PC-3 (cell line): ENCODE data around the gene PPEF2. TPM values are rescaled to one million over a fixed set of nuclear protein-coding genes. Genes with fewer than 3 reads are reported as not detected.

Experiments
- ATAC-seq: fragments of 200-7000 bp; cut with Tn5 transposase; 2 replicates; pipeline ENCODE4 v1.9.1; 2020; ENCODE audit warnings: mild to moderate bottlenecking, moderate library complexity
- BruUV-seq: library from RNA; stranded (reverse); fragments of 400-500 nt; replicated peaks from 2 replicates; lab custom pipeline; 2021; lab: Mats Ljungman, UMichigan
- CTCF ChIA-PET: fragments of 300-600 bp; sonication (Branson Sonifier 250); formaldehyde crosslinking; loops from one replicate; lab custom pipeline; 2022; ENCODE audit warnings: antibody characterized with exemption; lab: Charles Lee
- POLR2A ChIA-PET: fragments of 300-600 bp; sonication (Branson Sonifier 250); formaldehyde crosslinking; loops from one replicate; lab custom pipeline; 2022; ENCODE audit warnings: antibody characterized with exemption; ENCODE audit not compliant: unreplicated experiment; lab: Charles Lee
- DNase-seq: peaks from one replicate; pipeline ENCODE4 v3.0.0-alpha.2; 2015
- H2AFZ ChIP-seq: fragments of 300-600 bp; sonication (generic); 2 replicates; pipeline ENCODE4 v1.6.0; 2016; ENCODE audit warnings: antibody characterized with exemption, low read length
- H3F3A ChIP-seq: fragments of 300-600 bp; sonication (generic); one replicate; pipeline ENCODE4 v1.6.0; 2017; ENCODE audit warnings: antibody characterized with exemption, low read length, control low read depth, mild to moderate bottlenecking; ENCODE audit not compliant: unreplicated experiment
- H3K27ac ChIP-seq: fragments of 300-600 bp; sonication (generic); 2 replicates; pipeline ENCODE4 v1.5.1; 2016; ENCODE audit warnings: mild to moderate bottlenecking, low read length
- H3K27me3 ChIP-seq: fragments of 300-600 bp; sonication (generic); 2 replicates; pipeline ENCODE4 v1.6.1; 2016; ENCODE audit warnings: low read length, mixed read lengths
- H3K36me3 ChIP-seq: fragments of 300-600 bp; sonication (generic); 2 replicates; pipeline ENCODE4 v1.6.1; 2016; ENCODE audit warnings: low read depth, mixed run types, low read length, mixed read lengths
- H3K4me1 ChIP-seq: fragments of 300-600 bp; sonication (generic); 2 replicates; pipeline ENCODE4 v1.5.1; 2016; ENCODE audit warnings: low read length; ENCODE audit not compliant: insufficient read depth
- H3K4me2 ChIP-seq: fragments of 300-600 bp; sonication (generic); 2 replicates; pipeline ENCODE4 v1.6.0; 2016; ENCODE audit warnings: low read length
- H3K4me3 ChIP-seq: fragments of 300-600 bp; sonication (generic); 2 replicates; pipeline ENCODE4 v1.5.1; 2016; ENCODE audit warnings: mild to moderate bottlenecking, low read length, mixed read lengths
- H3K79me2 ChIP-seq: fragments of 300-600 bp; sonication (generic); 2 replicates; pipeline ENCODE4 v1.6.1; 2017; ENCODE audit warnings: low read length, mixed read lengths
- H3K9ac ChIP-seq: fragments of 300-600 bp; sonication (generic); 2 replicates; pipeline ENCODE4 v1.6.0; 2016; ENCODE audit warnings: mild to moderate bottlenecking, low read length
- H3K9me2 ChIP-seq: fragments of 300-600 bp; sonication (generic); replicated peaks from 2 replicates; pipeline ENCODE4 v1.6.1; 2016; ENCODE audit warnings: mixed run types, low read length, mixed read lengths
- H3K9me3 ChIP-seq: fragments of 300-600 bp; sonication (generic); 2 replicates; pipeline ENCODE4 v1.6.1; 2016; ENCODE audit warnings: low read length, mixed read lengths
- H4K20me1 ChIP-seq: fragments of 300-600 bp; sonication (generic); 2 replicates; pipeline ENCODE4 v1.6.1; 2016; ENCODE audit warnings: low read length, mixed read lengths
- EZH2 ChIP-seq: fragments of 300-600 bp; sonication (generic); IDR thresholded peaks from one replicate; pipeline ENCODE4 v1.6.1; 2017; ENCODE audit warnings: antibody characterized with exemption, mild to moderate bottlenecking, low read length; ENCODE audit not compliant: unreplicated experiment
- EZH2phosphoT487 ChIP-seq: fragments of 300-600 bp; sonication (generic); IDR thresholded peaks from 2 replicates; pipeline ENCODE4 v1.6.1; 2018; ENCODE audit warnings: mild to moderate bottlenecking, antibody characterized with exemption, low read length, borderline replicate concordance
- intact Hi-C: fragments of 100-400 bp; cut with micrococcal nuclease; formaldehyde crosslinking; loops from 2 replicates; pipeline ENCODE4 v1.9.0; 2023
- total RNA-seq: library from RNA; depleted of rRNA; stranded (reverse); fragments of >200 nt; gene quantifications from 2 replicates; pipeline ENCODE4 v1.2.3, GENCODE V29; 2014
- TF ChIP-seq, protein P1 (sequence below): fragments of 300-600 bp; sonication (generic); conservative IDR thresholded peaks from 2 replicates; pipeline ENCODE4 v1.5.1; 2017; ENCODE audit warnings: antibody characterized with exemption, low read depth, mild to moderate bottlenecking, low read length

Gene PPEF2
- total RNA-seq, 1 experiment from 2014 or later = 0.04 TPM

DNA sequence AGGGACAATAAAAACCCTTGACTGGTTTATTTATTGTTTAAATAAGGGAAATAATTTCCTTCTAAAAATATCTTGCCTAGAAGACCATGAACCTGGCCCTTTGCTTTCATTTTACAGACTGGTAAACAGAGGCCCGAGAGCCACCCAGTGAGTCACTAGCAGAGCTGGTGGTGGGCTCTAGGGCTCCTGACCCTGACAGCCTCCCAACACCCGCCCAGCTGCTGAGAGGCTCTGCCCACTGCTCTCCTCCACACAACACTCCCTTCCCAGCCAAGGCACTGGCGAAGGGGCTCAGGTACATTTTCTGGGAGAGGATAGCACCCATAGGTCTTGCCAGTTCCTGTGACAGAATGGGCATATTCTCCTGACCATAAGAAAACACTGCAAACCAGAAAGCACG, 18.1 kb upstream of the PPEF2 start:
- Histone ChIP-seq H2AFZ (no peak overlapping the region), H3K79me2 (no peaks in the 10 kb centered on the region), H3K36me3 (no peaks in the 10 kb centered on the region), H3F3A (no peaks in the 10 kb centered on the region), H3K9me2 (no peaks in the 10 kb centered on the region), H3K9me3 (no peaks in the 10 kb centered on the region), H3K9ac (no peak overlapping the region), H3K4me1 (no peaks in the 10 kb centered on the region), H3K27me3 (no peaks in the 10 kb centered on the region), H3K4me2 (no peak overlapping the region), H3K27ac (no peak overlapping the region), H4K20me1 (no peaks in the 10 kb centered on the region), H3K4me3 (no peak overlapping the region)
- ATAC-seq (no peak), DNase-seq (no peak)
- BruUV-seq = no TSS peak
- CTCF ChIA-PET = no interaction called here
- TF ChIP-seq, protein P1, sequence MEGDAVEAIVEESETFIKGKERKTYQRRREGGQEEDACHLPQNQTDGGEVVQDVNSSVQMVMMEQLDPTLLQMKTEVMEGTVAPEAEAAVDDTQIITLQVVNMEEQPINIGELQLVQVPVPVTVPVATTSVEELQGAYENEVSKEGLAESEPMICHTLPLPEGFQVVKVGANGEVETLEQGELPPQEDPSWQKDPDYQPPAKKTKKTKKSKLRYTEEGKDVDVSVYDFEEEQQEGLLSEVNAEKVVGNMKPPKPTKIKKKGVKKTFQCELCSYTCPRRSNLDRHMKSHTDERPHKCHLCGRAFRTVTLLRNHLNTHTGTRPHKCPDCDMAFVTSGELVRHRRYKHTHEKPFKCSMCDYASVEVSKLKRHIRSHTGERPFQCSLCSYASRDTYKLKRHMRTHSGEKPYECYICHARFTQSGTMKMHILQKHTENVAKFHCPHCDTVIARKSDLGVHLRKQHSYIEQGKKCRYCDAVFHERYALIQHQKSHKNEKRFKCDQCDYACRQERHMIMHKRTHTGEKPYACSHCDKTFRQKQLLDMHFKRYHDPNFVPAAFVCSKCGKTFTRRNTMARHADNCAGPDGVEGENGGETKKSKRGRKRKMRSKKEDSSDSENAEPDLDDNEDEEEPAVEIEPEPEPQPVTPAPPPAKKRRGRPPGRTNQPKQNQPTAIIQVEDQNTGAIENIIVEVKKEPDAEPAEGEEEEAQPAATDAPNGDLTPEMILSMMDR = no peak
- no peak for TF ChIP-seq EZH2phosphoT487
- TF ChIP-seq EZH2 = no peak
- intact Hi-C loops = no loop called here
- POLR2A ChIA-PET = no interaction called here

DNA sequence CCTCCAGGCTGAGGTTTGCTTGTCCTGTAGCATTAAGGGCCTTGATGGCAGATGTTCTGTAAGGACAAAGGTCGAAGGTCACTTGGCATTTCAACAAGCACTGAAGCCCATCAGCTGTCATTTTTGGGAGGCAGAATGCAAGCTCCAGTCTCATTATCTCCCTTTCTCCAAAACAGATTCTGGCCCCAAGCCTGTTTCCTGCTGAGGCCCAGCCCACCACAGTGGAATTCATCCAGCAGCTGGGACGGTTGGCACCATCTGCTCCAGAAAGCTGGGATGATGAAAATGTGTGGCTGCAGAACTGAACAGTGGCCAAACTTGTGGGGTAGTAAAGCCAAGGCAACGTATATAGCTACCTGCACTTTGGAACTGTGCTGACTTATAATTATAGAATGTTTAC, 17.7 kb upstream of the PPEF2 start:
- peak; percentile 67 for ATAC-seq
- Histone ChIP-seq H3F3A (no peaks in the 10 kb centered on the region), H3K36me3 (no peaks in the 10 kb centered on the region), H3K4me2 (no peak overlapping the region), H4K20me1 (no peaks in the 10 kb centered on the region), H3K27ac (no peak overlapping the region), H3K9me2 (no peaks in the 10 kb centered on the region), H3K9me3 (no peaks in the 10 kb centered on the region), H3K4me1 (no peaks in the 10 kb centered on the region), H3K27me3 (no peaks in the 10 kb centered on the region), H3K79me2 (no peaks in the 10 kb centered on the region), H3K9ac (no peak overlapping the region), H3K4me3 (no peak overlapping the region), H2AFZ (no peak overlapping the region)
- DNase-seq = no peak
- intact Hi-C loops = no loop called here
- TF ChIP-seq EZH2 (no peak), EZH2phosphoT487 (no peak)
- TF ChIP-seq, protein P1 = no peak
- ChIA-PET CTCF (no interaction called here), POLR2A (no interaction called here)
- no TSS peak for BruUV-seq

DNA sequence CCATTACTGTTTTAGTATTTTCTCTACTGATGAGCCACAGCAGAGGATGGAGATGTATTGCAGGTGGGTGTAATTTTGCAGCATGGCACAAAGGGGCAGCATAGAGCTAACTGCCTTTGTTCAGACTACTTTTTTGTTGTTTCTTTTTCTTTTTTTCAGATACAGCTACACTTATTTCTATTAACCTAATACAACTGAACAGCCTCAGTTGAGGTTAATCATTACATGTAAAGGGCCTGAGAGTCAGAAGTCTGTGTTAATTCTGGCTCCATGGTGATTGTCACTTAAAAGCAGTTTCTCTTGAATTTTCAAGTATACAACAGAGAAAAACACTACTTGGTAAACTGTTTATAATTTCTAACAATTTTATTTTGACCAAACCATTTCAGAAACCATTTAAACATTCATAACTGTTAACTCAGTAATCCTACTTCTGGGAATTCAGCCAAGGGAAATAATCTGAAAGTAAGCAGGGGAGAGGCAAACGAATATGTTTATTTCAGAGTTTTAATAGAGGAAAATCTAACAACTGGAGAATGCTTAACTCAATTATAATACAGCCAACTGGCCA, 13.9 kb upstream of the PPEF2 start:
- ATAC-seq = peak; percentile 62
- CTCF ChIA-PET = interaction anchor here (1.0 to 1.1 kb wide), 3 partner anchors 12 to 171 kb away, joined by 3 to 5 read pairs (median 4); partner anchors contain the start of gene NAAA

More for the DNA sequence above, 13.9 kb upstream of the PPEF2 start:
- no peak overlapping the region for H2AFZ ChIP-seq
- POLR2A ChIA-PET = no interaction called here
- no peaks in the 10 kb centered on the region for H3K36me3 ChIP-seq
- H3K4me3 ChIP-seq = no peak overlapping the region
- no peaks in the 10 kb centered on the region for H3K9me3 ChIP-seq
- H3K27ac ChIP-seq = no peak overlapping the region
- no peak overlapping the region for H3K4me2 ChIP-seq
- no TSS peak for BruUV-seq
- DNase-seq = peak; percentile 25
- intact Hi-C loops = loop anchor here (1.0 kb wide), 1 partner anchor 151 kb away; no protein-coding TSS in a partner anchor
- no peaks in the 10 kb centered on the region for H3K4me1 ChIP-seq
- no peaks in the 10 kb centered on the region for H4K20me1 ChIP-seq
- no peaks in the 10 kb centered on the region for H3K79me2 ChIP-seq
- H3K9me2 ChIP-seq = no peaks in the 10 kb centered on the region
- TF ChIP-seq, protein P1 = peak; percentile 78
- TF ChIP-seq EZH2 = no peak
- H3K27me3 ChIP-seq = no peaks in the 10 kb centered on the region
- no peaks in the 10 kb centered on the region for H3F3A ChIP-seq
- H3K9ac ChIP-seq = no peak overlapping the region
